Measurements from ENCODE around the gene CPNE5.

Gene CPNE5

GRCh38 chr6:36697481-36697903 lies 141.8 kb downstream of the CPNE5 start, which contains the start of gene RAB44:
RAB44 (plus strand) TSS chr6:36697826; CDS start chr6:36704236, 6,410 bp downstream.
- no peaks in the 10 kb centered on the region for H3K9me2 ChIP-seq (replicated peaks; ENCODE audit: insufficient read depth, low read length)
- no peak within 1 kb of the TSS for H3K4me3 ChIP-seq (ENCODE audit: low read length)
- H3K79me2 ChIP-seq (ENCODE audit: low read length): no peaks in the 10 kb centered on the region
- H3K4me1 ChIP-seq (ENCODE audit: low read length): no peaks in the 10 kb centered on the region
- no peak within 1 kb of the TSS for H3K4me2 ChIP-seq (ENCODE audit: low read depth, low read length)
- no peaks in the 10 kb centered on the region for H4K20me1 ChIP-seq (ENCODE audit: insufficient read depth, low read length)
- no peaks in the 10 kb centered on the region for H3K27me3 ChIP-seq (replicated peaks; ENCODE audit: insufficient read depth, low read length)
- TF ChIP-seq EZH2 (optimal IDR thresholded peaks at IDR 0.05; ENCODE audit: low read depth, low read length) (no peak), EZH2phosphoT487 (IDR thresholded peaks at IDR 0.05; ENCODE audit: low read length) (no peak), CTCF (IDR thresholded peaks at IDR 0.05; ENCODE audit: low read length) (no peak)
- DNase-seq: no peak
- H3F3A ChIP-seq (ENCODE audit: insufficient read depth, low read length): no peaks in the 10 kb centered on the region
- H2AFZ ChIP-seq (ENCODE audit: low read length): no peak within 1 kb of the TSS
- no peak within 1 kb of the TSS for H3K9ac ChIP-seq (ENCODE audit: low read length)
- no peak within 1 kb of the TSS for H3K27ac ChIP-seq (ENCODE audit: low read length)
- H3K36me3 ChIP-seq (replicated peaks; ENCODE audit: insufficient read depth, low read length): no peaks in the 10 kb centered on the region
- no peaks in the 10 kb centered on the region for H3K9me3 ChIP-seq (replicated peaks; ENCODE audit: insufficient read depth, low read length)

- Histone ChIP-seq H3K36me3 (replicated peaks; ENCODE audit: insufficient read depth, low read length) (no peaks in the 10 kb centered on the region), H3K4me3 (ENCODE audit: low read length) (no peak overlapping the region), H3K79me2 (ENCODE audit: low read length) (no peaks in the 10 kb centered on the region), H2AFZ (ENCODE audit: low read length) (no peak overlapping the region), H3K4me1 (ENCODE audit: low read length) (no peaks in the 10 kb centered on the region), H3K27me3 (replicated peaks; ENCODE audit: insufficient read depth, low read length) (no peaks in the 10 kb centered on the region), H3K4me2 (ENCODE audit: low read depth, low read length) (no peak overlapping the region), H3K9me2 (replicated peaks; ENCODE audit: insufficient read depth, low read length) (no peaks in the 10 kb centered on the region), H3K9me3 (replicated peaks; ENCODE audit: insufficient read depth, low read length) (no peaks in the 10 kb centered on the region), H3K9ac (ENCODE audit: low read length) (no peak overlapping the region), H3K27ac (ENCODE audit: low read length) (no peak overlapping the region), H3F3A (ENCODE audit: insufficient read depth, low read length) (no peaks in the 10 kb centered on the region), H4K20me1 (ENCODE audit: insufficient read depth, low read length) (no peaks in the 10 kb centered on the region)
- TF ChIP-seq EZH2phosphoT487 (IDR thresholded peaks at IDR 0.05; ENCODE audit: low read length): no peak
- TF ChIP-seq CTCF (IDR thresholded peaks at IDR 0.05; ENCODE audit: low read length): no peak
- TF ChIP-seq EZH2 (optimal IDR thresholded peaks at IDR 0.05; ENCODE audit: low read depth, low read length): no peak
- no peak for DNase-seq
Measured at GRCh38 chr6:36695414-36695813, 143.8 kb downstream of the CPNE5 start.

GRCh38 chr6:36694616-36695015 lies 144.6 kb downstream of the CPNE5 start:
- TF ChIP-seq EZH2phosphoT487 (IDR thresholded peaks at IDR 0.05; ENCODE audit: low read length): no peak
- no peak for TF ChIP-seq CTCF (IDR thresholded peaks at IDR 0.05; ENCODE audit: low read length)
- TF ChIP-seq EZH2 (optimal IDR thresholded peaks at IDR 0.05; ENCODE audit: low read depth, low read length): no peak
- H3K27ac ChIP-seq (ENCODE audit: low read length): no peak overlapping the region
- H2AFZ ChIP-seq (ENCODE audit: low read length): no peak overlapping the region
- H3K9me2 ChIP-seq (replicated peaks; ENCODE audit: insufficient read depth, low read length): no peaks in the 10 kb centered on the region
- no peak overlapping the region for H3K4me2 ChIP-seq (ENCODE audit: low read depth, low read length)
- H3K4me3 ChIP-seq (ENCODE audit: low read length): no peak overlapping the region
- H3K9me3 ChIP-seq (replicated peaks; ENCODE audit: insufficient read depth, low read length): no peaks in the 10 kb centered on the region
- no peak for DNase-seq
- no peaks in the 10 kb centered on the region for H3K27me3 ChIP-seq (replicated peaks; ENCODE audit: insufficient read depth, low read length)
- H3K79me2 ChIP-seq (ENCODE audit: low read length): no peaks in the 10 kb centered on the region
- H3K36me3 ChIP-seq (replicated peaks; ENCODE audit: insufficient read depth, low read length): no peaks in the 10 kb centered on the region
- H3K9ac ChIP-seq (ENCODE audit: low read length): no peak overlapping the region
- no peaks in the 10 kb centered on the region for H4K20me1 ChIP-seq (ENCODE audit: insufficient read depth, low read length)
- no peaks in the 10 kb centered on the region for H3F3A ChIP-seq (ENCODE audit: insufficient read depth, low read length)
- no peaks in the 10 kb centered on the region for H3K4me1 ChIP-seq (ENCODE audit: low read length)

Measured in MM.1S (cell line).